Activated T-helper 1 cell treated with Interleukin-2 at 50 U/mL for 16 hours (primary cell): ENCODE measurements around the gene ADISSP.

Source experiments
- DNase-seq: peaks from one replicate; pipeline ENCODE4 v3.0.0-alpha.2; 2020; ENCODE audit warnings: low read depth

Gene ADISSP

GRCh38 chr20:3767427-3768341 lies at the start of gene ADISSP:
TSS of gene ADISSP (minus strand) at chr20:3767753. CDS start at chr20:3760100, 7,653 bp downstream.
- peak; percentile 93 for DNase-seq

GRCh38 chr20:3815703-3816315 lies 48.3 kb upstream of the ADISSP start:
- peak; percentile 22 for DNase-seq

- DNase-seq = no peak
These were observed 47.5 kb upstream of the ADISSP start for GRCh38 chr20:3814928-3815495.

GRCh38 chr20:3813848-3814581 lies 46.5 kb upstream of the ADISSP start:
- DNase-seq = no peak

- DNase-seq = no peak
These were observed 45.7 kb upstream of the ADISSP start for GRCh38 chr20:3812975-3813847.

- no peak for DNase-seq
These were observed 44.7 kb upstream of the ADISSP start for GRCh38 chr20:3812259-3812681.

- peak; percentile 94 for DNase-seq
These were observed 44.1 kb upstream of the ADISSP start for GRCh38 chr20:3811467-3812258.

GRCh38 chr20:3808544-3808943 lies 41.0 kb upstream of the ADISSP start:
- no peak for DNase-seq

- DNase-seq = no peak
These were observed 37.2 kb upstream of the ADISSP start for GRCh38 chr20:3804781-3805180.

- no peak for DNase-seq
These were observed 36.8 kb upstream of the ADISSP start for GRCh38 chr20:3804254-3804751.

GRCh38 chr20:3803854-3804253 lies 36.3 kb upstream of the ADISSP start:
- DNase-seq = no peak

- DNase-seq = no peak
These were observed 35.7 kb upstream of the ADISSP start for GRCh38 chr20:3803289-3803688.

- no peak for DNase-seq
These were observed 35.1 kb upstream of the ADISSP start for GRCh38 chr20:3802524-3803239.

GRCh38 chr20:3801846-3802245 lies 34.3 kb upstream of the ADISSP start:
- DNase-seq = no peak

GRCh38 chr20:3801299-3801698 lies 33.7 kb upstream of the ADISSP start:
- DNase-seq = no peak

GRCh38 chr20:3800878-3801260 lies 33.3 kb upstream of the ADISSP start:
- DNase-seq = no peak

GRCh38 chr20:3800256-3800877 lies 32.8 kb upstream of the ADISSP start:
- DNase-seq = no peak

GRCh38 chr20:3798908-3799248 lies 31.3 kb upstream of the ADISSP start:
- DNase-seq = no peak

GRCh38 chr20:3798373-3798768 lies 30.8 kb upstream of the ADISSP start:
- DNase-seq = no peak
